OCI-LY3 (cell line): Measurements from ENCODE around the gene BTRC.

Source experiments
- EZH2phosphoT487 ChIP-seq: fragments of 200-600 bp; shearing (Covaris generic); IDR thresholded peaks from 2 replicates; pipeline ENCODE4 v1.6.1; 2018; ENCODE audit warnings: antibody characterized with exemption, mixed run types, low read depth
- TF ChIP-seq, protein P1 (sequence below): fragments of 200-600, 300-600 bp; sonication (generic); IDR thresholded peaks from 2 replicates; pipeline ENCODE4 v1.5.1; 2014; ENCODE audit warnings: antibody characterized with exemption, low read length, low read depth

DNA sequence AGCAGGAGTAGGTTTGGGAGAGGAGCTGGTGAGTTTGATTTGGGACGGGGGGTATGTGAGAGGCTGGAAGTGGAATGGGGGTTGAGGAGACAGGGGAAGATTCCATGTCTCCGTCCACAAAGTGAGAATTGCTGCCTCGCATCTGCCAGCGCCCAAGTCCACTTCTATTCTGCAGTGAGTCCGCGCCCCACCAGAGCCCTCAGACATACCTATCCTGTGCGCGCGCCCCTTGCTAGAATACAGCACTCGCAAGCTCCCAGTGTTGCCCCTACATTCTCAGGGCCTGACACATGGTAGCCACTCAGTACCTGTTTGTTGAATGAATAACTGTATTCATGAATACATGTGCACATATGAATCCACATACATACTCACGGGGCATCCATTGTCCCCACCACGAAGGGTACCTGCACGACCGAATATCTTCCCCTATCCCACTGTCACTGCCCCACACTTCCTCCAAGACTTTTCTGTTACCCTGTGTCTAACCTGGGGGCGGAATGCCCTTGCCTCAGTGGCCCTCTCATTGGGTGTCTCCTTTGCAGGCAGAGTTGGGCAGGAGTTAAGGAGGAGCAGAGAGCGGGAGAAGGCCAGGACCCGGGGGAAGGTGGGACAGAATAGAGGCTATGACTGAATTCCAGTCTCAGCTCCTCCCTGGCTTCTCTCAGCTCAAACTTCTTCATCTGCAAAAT is 214.2 kb downstream of the BTRC start:
- TF ChIP-seq, protein P1, sequence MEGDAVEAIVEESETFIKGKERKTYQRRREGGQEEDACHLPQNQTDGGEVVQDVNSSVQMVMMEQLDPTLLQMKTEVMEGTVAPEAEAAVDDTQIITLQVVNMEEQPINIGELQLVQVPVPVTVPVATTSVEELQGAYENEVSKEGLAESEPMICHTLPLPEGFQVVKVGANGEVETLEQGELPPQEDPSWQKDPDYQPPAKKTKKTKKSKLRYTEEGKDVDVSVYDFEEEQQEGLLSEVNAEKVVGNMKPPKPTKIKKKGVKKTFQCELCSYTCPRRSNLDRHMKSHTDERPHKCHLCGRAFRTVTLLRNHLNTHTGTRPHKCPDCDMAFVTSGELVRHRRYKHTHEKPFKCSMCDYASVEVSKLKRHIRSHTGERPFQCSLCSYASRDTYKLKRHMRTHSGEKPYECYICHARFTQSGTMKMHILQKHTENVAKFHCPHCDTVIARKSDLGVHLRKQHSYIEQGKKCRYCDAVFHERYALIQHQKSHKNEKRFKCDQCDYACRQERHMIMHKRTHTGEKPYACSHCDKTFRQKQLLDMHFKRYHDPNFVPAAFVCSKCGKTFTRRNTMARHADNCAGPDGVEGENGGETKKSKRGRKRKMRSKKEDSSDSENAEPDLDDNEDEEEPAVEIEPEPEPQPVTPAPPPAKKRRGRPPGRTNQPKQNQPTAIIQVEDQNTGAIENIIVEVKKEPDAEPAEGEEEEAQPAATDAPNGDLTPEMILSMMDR, result no peak
- no peak for TF ChIP-seq EZH2phosphoT487
